Activated T-cell treated with anti-CD3 and anti-CD28 coated beads, Interleukin-2, amount 50 U/mL, for 4 hours (primary cell): ENCODE data around the gene RLBP1. TPM values are rescaled to one million over a fixed set of nuclear protein-coding genes. Genes with fewer than 3 reads are reported as not detected.
A peak's percentile ranks its signal among the peaks of the same experiment; 100 is the strongest.
"Not testable (repeated sequence)": the region's sequence is repeated elsewhere in the genome, so short reads cannot be mapped to it uniquely, and the experiment has no call there.

Experiments used
- ATAC-seq, 2 donors: fragments of 200-7000 bp; cut with Tn5 transposase; one replicate each; pipeline ENCODE4 v1.10.0; 2021
- DNase-seq: peaks from one replicate; pipeline ENCODE4 v3.0.0-alpha.2; 2020
- H3K27me3 Mint-ChIP-seq: one replicate; pipeline ENCODE4 v1.8.0; 2021; ENCODE audit warnings: low read depth, mixed read lengths
- H3K36me3 Mint-ChIP-seq: one replicate; pipeline ENCODE4 v1.8.0; 2022; ENCODE audit warnings: mixed read lengths; ENCODE audit not compliant: insufficient read depth
- H3K4me1 Mint-ChIP-seq: one replicate; pipeline ENCODE4 v1.8.0; 2021; ENCODE audit warnings: low read depth, mixed read lengths
- H3K4me3 Mint-ChIP-seq: one replicate; pipeline ENCODE4 v1.8.0; 2021; ENCODE audit warnings: mild to moderate bottlenecking, moderate library complexity, mixed read lengths
- H3K9me3 Mint-ChIP-seq: one replicate; pipeline ENCODE4 v1.8.0; 2021; ENCODE audit warnings: mixed read lengths
- total RNA-seq, 3 donors: library from RNA; stranded (reverse); gene quantifications; one replicate each; pipeline ENCODE4 v1.2.1, GENCODE V29; 2021

The RLBP1 gene
- not detected for total RNA-seq

- Mint-ChIP-seq H3K9me3 (no peaks in the 10 kb centered on the region), H3K36me3 (no peaks in the 10 kb centered on the region), H3K4me3 (no peak within 1 kb of the TSS), H3K4me1 (no peaks in the 10 kb centered on the region), H3K27me3 (peaks cover 3% of the 10 kb centered on the region)
- ATAC-seq (no peak), DNase-seq (no peak)
These were observed at the start of gene RLBP1 for GRCh38 chr15:89221543-89221942. TSS of gene RLBP1 (minus strand) at chr15:89221579. CDS start at chr15:89218975, 2,604 bp downstream.

- H3K4me1 Mint-ChIP-seq, H3K4me3 Mint-ChIP-seq, ATAC-seq, H3K27me3 Mint-ChIP-seq, H3K9me3 Mint-ChIP-seq, DNase-seq: not testable (repeated sequence)
- peaks cover 32% of the 10 kb centered on the region for H3K36me3 Mint-ChIP-seq
These were observed 28.8 kb upstream of the RLBP1 start for GRCh38 chr15:89250142-89250541.

GRCh38 chr15:89248584-89248983, 27.2 kb upstream of the RLBP1 start:
- ATAC-seq: no peak
- Mint-ChIP-seq H3K4me1 (peaks cover 20% of the 10 kb centered on the region), H3K9me3 (no peaks in the 10 kb centered on the region), H3K27me3 (no peaks in the 10 kb centered on the region), H3K4me3 (no peak overlapping the region), H3K36me3 (peaks cover 32% of the 10 kb centered on the region)
- DNase-seq: no peak

- Mint-ChIP-seq H3K4me3 (no peak overlapping the region), H3K9me3 (no peaks in the 10 kb centered on the region), H3K4me1 (peaks cover 28% of the 10 kb centered on the region), H3K27me3 (no peaks in the 10 kb centered on the region), H3K36me3 (peaks cover 30% of the 10 kb centered on the region)
- no peak for DNase-seq
- no peak for ATAC-seq
These were observed 26.1 kb upstream of the RLBP1 start for GRCh38 chr15:89247446-89247845.

- peak overlapping the region; percentile 93 for H3K4me3 Mint-ChIP-seq
- peaks cover 28% of the 10 kb centered on the region for H3K4me1 Mint-ChIP-seq
- peaks cover 21% of the 10 kb centered on the region for H3K36me3 Mint-ChIP-seq
- no peaks in the 10 kb centered on the region for H3K27me3 Mint-ChIP-seq
- DNase-seq: no peak
- H3K9me3 Mint-ChIP-seq: no peaks in the 10 kb centered on the region
- ATAC-seq: peak in 1 of 2 donors; percentile 1
These were observed 23.2 kb upstream of the RLBP1 start for GRCh38 chr15:89244574-89244903.

GRCh38 chr15:89243691-89244573, 22.6 kb upstream of the RLBP1 start, which contains the start of gene FANCI:
TSS of gene FANCI (plus strand) at chr15:89243979. CDS start at chr15:89247648, 3,669 bp downstream.
- no peaks in the 10 kb centered on the region for H3K9me3 Mint-ChIP-seq
- peak; percentile 95 for DNase-seq
- peaks cover 18% of the 10 kb centered on the region for H3K36me3 Mint-ChIP-seq
- peak within 1 kb of the TSS; percentile 93 for H3K4me3 Mint-ChIP-seq
- no peaks in the 10 kb centered on the region for H3K27me3 Mint-ChIP-seq
- peaks cover 28% of the 10 kb centered on the region for H3K4me1 Mint-ChIP-seq
- peak; percentile 95 for ATAC-seq

- Mint-ChIP-seq H3K36me3 (peaks cover 16% of the 10 kb centered on the region), H3K27me3 (peaks cover 1% of the 10 kb centered on the region), H3K4me1 (peaks cover 28% of the 10 kb centered on the region), H3K4me3 (peak overlapping the region; percentile 93), H3K9me3 (no peaks in the 10 kb centered on the region)
- no peak for ATAC-seq
- no peak for DNase-seq
These were observed 21.8 kb upstream of the RLBP1 start for GRCh38 chr15:89243046-89243690.

GRCh38 chr15:89239883-89240810, 18.8 kb upstream of the RLBP1 start:
- ATAC-seq, DNase-seq, H3K4me3 Mint-ChIP-seq, H3K9me3 Mint-ChIP-seq, H3K27me3 Mint-ChIP-seq, H3K36me3 Mint-ChIP-seq: not testable (repeated sequence)
- H3K4me1 Mint-ChIP-seq: peaks cover 19% of the 10 kb centered on the region

- no peak for DNase-seq
These were observed 10.5 kb upstream of the RLBP1 start for GRCh38 chr15:89231832-89232231.

GRCh38 chr15:89230277-89230676, 8.9 kb upstream of the RLBP1 start:
- H3K9me3 Mint-ChIP-seq: no peaks in the 10 kb centered on the region
- H3K4me3 Mint-ChIP-seq: no peak overlapping the region
- no peak for ATAC-seq
- H3K4me1 Mint-ChIP-seq: no peaks in the 10 kb centered on the region
- no peak for DNase-seq
- peaks cover 20% of the 10 kb centered on the region for H3K27me3 Mint-ChIP-seq
- H3K36me3 Mint-ChIP-seq: no peaks in the 10 kb centered on the region

More at GRCh38 chr15:89231832-89232231, 10.5 kb upstream of the RLBP1 start:
- Mint-ChIP-seq H3K4me3 (no peak overlapping the region), H3K36me3 (no peaks in the 10 kb centered on the region), H3K9me3 (no peaks in the 10 kb centered on the region), H3K4me1 (no peaks in the 10 kb centered on the region), H3K27me3 (peaks cover 22% of the 10 kb centered on the region)
- ATAC-seq: no peak

- no peak for DNase-seq
- peaks cover 8% of the 10 kb centered on the region for H3K27me3 Mint-ChIP-seq
- H3K4me3 Mint-ChIP-seq: no peak overlapping the region
- H3K9me3 Mint-ChIP-seq: no peaks in the 10 kb centered on the region
- H3K4me1 Mint-ChIP-seq: no peaks in the 10 kb centered on the region
- no peak for ATAC-seq
- H3K36me3 Mint-ChIP-seq: no peaks in the 10 kb centered on the region
These were observed 6.0 kb upstream of the RLBP1 start for GRCh38 chr15:89227425-89227824.

- no peak for ATAC-seq
- Mint-ChIP-seq H3K27me3 (peaks cover 8% of the 10 kb centered on the region), H3K4me3 (no peak overlapping the region), H3K36me3 (no peaks in the 10 kb centered on the region), H3K9me3 (no peaks in the 10 kb centered on the region), H3K4me1 (no peaks in the 10 kb centered on the region)
- DNase-seq: no peak
These were observed 5.2 kb upstream of the RLBP1 start for GRCh38 chr15:89226359-89227221.

- Mint-ChIP-seq H3K9me3 (no peaks in the 10 kb centered on the region), H3K4me1 (no peaks in the 10 kb centered on the region), H3K4me3 (no peak overlapping the region), H3K36me3 (no peaks in the 10 kb centered on the region), H3K27me3 (peaks cover 7% of the 10 kb centered on the region)
- ATAC-seq (no peak), DNase-seq (no peak)
These were observed 4.2 kb upstream of the RLBP1 start for GRCh38 chr15:89225588-89225987.
